H1 (cell line): ENCODE results near the gene SSX2IP. TPM values are rescaled to one million over a fixed set of nuclear protein-coding genes. Genes with fewer than 3 reads are reported as not detected.

ENCODE experiments used
- BRCA1 ChIP-seq: IDR thresholded peaks from 2 replicates; pipeline ENCODE4 v1.6.1; 2012; ENCODE audit warnings: low read depth, low read length, improper control_type of control experiment
- CTCF ChIP-seq, 3 experiments: IDR thresholded peaks; 1 replicate in 2 of 3; 2 replicates in 1 of 3; pipeline versions ENCODE4 v1.5.1 to v1.6.1; 2011; ENCODE audit warnings: low read length in 3 of 3, mild to moderate bottlenecking in 3 of 3, inconsistent platforms in 2 of 3, low read depth in 1 of 3, moderate library complexity in 1 of 3; ENCODE audit not compliant: insufficient read depth in 1 of 3; ENCODE audit errors: control extremely low read depth in 1 of 3
- POLR2AphosphoS5 ChIP-seq: IDR thresholded peaks from 2 replicates; pipeline ENCODE4 v1.6.1; 2011; ENCODE audit warnings: low read depth, low read length
- SRF ChIP-seq: IDR thresholded peaks from 2 replicates; pipeline ENCODE4 v1.6.1; 2011; ENCODE audit warnings: mild to moderate bottlenecking, low read depth, low read length, moderate library complexity
- SUZ12 ChIP-seq: fragments of 200-600 bp; sonication (generic); IDR thresholded peaks from 2 replicates; pipeline ENCODE4 v1.6.1; 2012; ENCODE audit warnings: mild to moderate bottlenecking, inconsistent platforms, low read length, moderate library complexity, mixed read lengths
- polyA plus RNA-seq, 7 experiments: library from polyadenylated mRNA; depleted of rRNA in 3 of 7; stranded (reverse) in 5 of 7; unstranded in 2 of 7; fragments of >200 nt in 5 of 7; fragments of 200-250 nt in 2 of 7; gene quantifications; 1 replicate in 5 of 7; 2 replicates in 1 of 7; 4 replicates in 1 of 7; pipeline versions ENCODE4 v1.2.1 to v1.2.3, GENCODE V29; 2011 to 2013; ENCODE audit warnings: missing spikeins in 2 of 7, mixed read lengths in 2 of 7
- total RNA-seq: library from RNA; stranded (reverse); fragmentation: NEBNext Ultra II Directional; extraction: Animal tissue kit (Norgen Biotek cat#: 25700); gene quantifications from 2 replicates; pipeline ENCODE4 v1.2.1, GENCODE V29; 2021
- TF ChIP-seq, protein P1 (sequence below): IDR thresholded peaks from 2 replicates; pipeline ENCODE4 v1.6.1; 2012; ENCODE audit warnings: low read length, inconsistent platforms

SSX2IP gene
- total and polyA plus RNA-seq, 2 of the 8 experiments (the other 6 are each of a cell fraction or from before 2014, with no cell fraction given): 4.0 to 31.3 TPM

- TF ChIP-seq, protein P1, sequence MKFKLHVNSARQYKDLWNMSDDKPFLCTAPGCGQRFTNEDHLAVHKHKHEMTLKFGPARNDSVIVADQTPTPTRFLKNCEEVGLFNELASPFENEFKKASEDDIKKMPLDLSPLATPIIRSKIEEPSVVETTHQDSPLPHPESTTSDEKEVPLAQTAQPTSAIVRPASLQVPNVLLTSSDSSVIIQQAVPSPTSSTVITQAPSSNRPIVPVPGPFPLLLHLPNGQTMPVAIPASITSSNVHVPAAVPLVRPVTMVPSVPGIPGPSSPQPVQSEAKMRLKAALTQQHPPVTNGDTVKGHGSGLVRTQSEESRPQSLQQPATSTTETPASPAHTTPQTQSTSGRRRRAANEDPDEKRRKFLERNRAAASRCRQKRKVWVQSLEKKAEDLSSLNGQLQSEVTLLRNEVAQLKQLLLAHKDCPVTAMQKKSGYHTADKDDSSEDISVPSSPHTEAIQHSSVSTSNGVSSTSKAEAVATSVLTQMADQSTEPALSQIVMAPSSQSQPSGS: no peak
- TF ChIP-seq SRF: no peak
- no peak for TF ChIP-seq CTCF (IDR thresholded peaks at IDR 0.05; ENCODE audit: control extremely low read depth in 1 of 3, insufficient read depth in 1 of 3, low read depth in 1 of 3, low read length in 3 of 3)
- TF ChIP-seq SUZ12: no peak
- no peak for TF ChIP-seq POLR2AphosphoS5
- TF ChIP-seq BRCA1: no peak
Measured at GRCh38 chr1:84632137-84632536, 58.1 kb downstream of the SSX2IP start (continued).
